K562 (cell line): ENCODE measurements around the gene GNS. TPM values are rescaled to one million over a fixed set of nuclear protein-coding genes. Genes with fewer than 3 reads are reported as not detected.

Source experiments
- FOXK2 ChIP-seq, 2 experiments: fragments of 450-650 bp; IDR thresholded peaks in 1 of 2; conservative IDR thresholded peaks in 1 of 2; 2 replicates each; pipeline ENCODE4 v1.6.1; 2016; ENCODE audit warnings: low read depth in 2 of 2, mild to moderate bottlenecking in 1 of 2
- HEY1 ChIP-seq: fragments of 250-450 bp; sonication (Bioruptor Pico); IDR thresholded peaks from 2 replicates; pipeline ENCODE4 v1.5.0; 2020; ENCODE audit warnings: mild to moderate bottlenecking, moderate library complexity, borderline replicate concordance
- KDM4B ChIP-seq, 2 experiments: fragments of 450-650 bp in 1 of 2; sonication (generic) in 1 of 2; IDR thresholded peaks; 2 replicates each; pipeline ENCODE4 v1.6.1; 2016 to 2017; ENCODE audit warnings: borderline replicate concordance in 2 of 2, antibody characterized with exemption in 1 of 2, low read depth in 1 of 2, mild to moderate bottlenecking in 1 of 2
- TCF7L2 ChIP-seq: fragments of 150-350 bp; IDR thresholded peaks from 2 replicates; pipeline ENCODE4 v1.6.1; 2016; ENCODE audit warnings: low read depth, mild to moderate bottlenecking, low read length, moderate library complexity
- ZNF253 ChIP-seq: fragments of 250-450 bp; sonication (Bioruptor Pico); conservative IDR thresholded peaks from 2 replicates; pipeline ENCODE4 v1.6.1; 2021; ENCODE audit warnings: mild to moderate bottlenecking
- ZNF384 ChIP-seq: IDR thresholded peaks from 2 replicates; pipeline ENCODE4 v1.6.1; 2012; ENCODE audit warnings: low read depth, low read length, improper control_type of control experiment
- polyA plus RNA-seq, 8 experiments: library from polyadenylated mRNA; depleted of rRNA in 4 of 8; stranded (reverse) in 5 of 8; unstranded in 3 of 8; fragments of >200 nt; fragmentation: Nextera tagmentation in 2 of 8; fragmentation: Illumina TruSeq in 1 of 8; extraction: Ambion mirVana in 2 of 8; extraction: Trizol in 1 of 8; gene quantifications; 2 replicates each; pipeline versions ENCODE4 v1.2.1 to v1.2.3, GENCODE V29; 2011 to 2014; ENCODE audit warnings: inconsistent platforms in 1 of 8, missing spikeins in 1 of 8
- total RNA-seq, 7 experiments: library from RNA; depleted of rRNA in 6 of 7; stranded (reverse); fragments of >200 nt in 6 of 7; fragmentation: Illumina TruSeq in 2 of 7; extraction: Trizol in 2 of 7; gene quantifications; 2 replicates each; pipeline versions ENCODE4 v1.2.1 to v1.2.3, GENCODE V29; 2011 to 2021; ENCODE audit warnings: low replicate concordance in 1 of 7
- TF ChIP-seq, protein P1 (sequence below): fragments of 450-650 bp; IDR thresholded peaks from 2 replicates; pipeline ENCODE4 v1.6.1; 2016
- TF ChIP-seq, protein P2 (sequence below): fragments of 450-650 bp; formaldehyde crosslinking; IDR thresholded peaks from 2 replicates; pipeline ENCODE4 v1.4.0; 2022; ENCODE audit warnings: missing genetic modification characterization

GNS gene
- total and polyA plus RNA-seq, 9 of the 15 experiments (the other 6 are each of a cell fraction or from before 2014, with no cell fraction given): 4.6 to 30.3 (median 18.9) TPM

- TF ChIP-seq ZNF253: no peak
- TF ChIP-seq FOXK2 (conservative IDR thresholded peaks at IDR 0.05 in 1 of 2, IDR thresholded peaks at IDR 0.05 in 1 of 2; ENCODE audit: low read depth in 2 of 2): no peak
- TF ChIP-seq HEY1 (CRISPR knock-in tag): no peak
- TF ChIP-seq TCF7L2: no peak
- TF ChIP-seq, protein P1, sequence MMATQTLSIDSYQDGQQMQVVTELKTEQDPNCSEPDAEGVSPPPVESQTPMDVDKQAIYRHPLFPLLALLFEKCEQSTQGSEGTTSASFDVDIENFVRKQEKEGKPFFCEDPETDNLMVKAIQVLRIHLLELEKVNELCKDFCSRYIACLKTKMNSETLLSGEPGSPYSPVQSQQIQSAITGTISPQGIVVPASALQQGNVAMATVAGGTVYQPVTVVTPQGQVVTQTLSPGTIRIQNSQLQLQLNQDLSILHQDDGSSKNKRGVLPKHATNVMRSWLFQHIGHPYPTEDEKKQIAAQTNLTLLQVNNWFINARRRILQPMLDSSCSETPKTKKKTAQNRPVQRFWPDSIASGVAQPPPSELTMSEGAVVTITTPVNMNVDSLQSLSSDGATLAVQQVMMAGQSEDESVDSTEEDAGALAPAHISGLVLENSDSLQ: no peak
- TF ChIP-seq, protein P2, sequence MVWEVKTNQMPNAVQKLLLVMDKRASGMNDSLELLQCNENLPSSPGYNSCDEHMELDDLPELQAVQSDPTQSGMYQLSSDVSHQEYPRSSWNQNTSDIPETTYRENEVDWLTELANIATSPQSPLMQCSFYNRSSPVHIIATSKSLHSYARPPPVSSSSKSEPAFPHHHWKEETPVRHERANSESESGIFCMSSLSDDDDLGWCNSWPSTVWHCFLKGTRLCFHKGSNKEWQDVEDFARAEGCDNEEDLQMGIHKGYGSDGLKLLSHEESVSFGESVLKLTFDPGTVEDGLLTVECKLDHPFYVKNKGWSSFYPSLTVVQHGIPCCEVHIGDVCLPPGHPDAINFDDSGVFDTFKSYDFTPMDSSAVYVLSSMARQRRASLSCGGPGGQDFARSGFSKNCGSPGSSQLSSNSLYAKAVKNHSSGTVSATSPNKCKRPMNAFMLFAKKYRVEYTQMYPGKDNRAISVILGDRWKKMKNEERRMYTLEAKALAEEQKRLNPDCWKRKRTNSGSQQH (CRISPR knock-in tag): no peak
- TF ChIP-seq ZNF384: no peak
- TF ChIP-seq KDM4B (IDR thresholded peaks at IDR 0.05; ENCODE audit: borderline replicate concordance in 2 of 2, low read depth in 1 of 2): no peak
Measured at GRCh38 chr12:64745259-64745807, 13.9 kb downstream of the GNS start (continued).
